ENCODE measurements around the gene TFG.

The TFG gene

DNA sequence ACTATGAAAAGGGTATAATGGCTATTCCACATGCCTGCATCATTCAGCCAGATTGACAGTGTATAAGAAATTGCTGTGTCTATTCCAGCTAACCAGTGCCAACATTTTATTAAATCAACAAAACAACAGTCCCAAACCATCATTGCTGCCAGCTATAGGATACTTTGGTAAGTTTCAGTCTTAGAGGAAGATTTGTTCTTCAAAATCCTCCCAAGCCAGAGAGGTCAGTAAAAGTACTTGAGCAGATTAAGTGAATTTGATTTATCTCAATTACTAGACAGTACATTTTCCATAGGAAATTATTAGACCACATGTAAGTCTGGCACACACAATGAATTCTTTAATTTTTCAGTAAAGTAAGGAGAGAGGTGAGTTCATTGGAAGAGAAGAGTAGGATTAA lies 50.7 kb downstream of the TFG start:
- no peaks in the 10 kb centered on the region for H3K36me3 ChIP-seq (ENCODE audit: control insufficient read depth, low read length)
- H3K9me2 ChIP-seq (replicated peaks; ENCODE audit: control insufficient read depth, low read length): no peaks in the 10 kb centered on the region
- no peak overlapping the region for H3K27ac ChIP-seq (ENCODE audit: low read depth, low read length)
- no peaks in the 10 kb centered on the region for H3K9me3 ChIP-seq (ENCODE audit: control insufficient read depth, insufficient read depth, low read length)
- no peaks in the 10 kb centered on the region for H4K20me1 ChIP-seq (ENCODE audit: control insufficient read depth, insufficient read depth, low read depth, low read length)
- H3K4me2 ChIP-seq (ENCODE audit: low read length): no peak overlapping the region
- H3K4me3 ChIP-seq (ENCODE audit: low read length): no peak overlapping the region
- peaks cover 7% of the 10 kb centered on the region for H3K27me3 ChIP-seq (ENCODE audit: control insufficient read depth, low read length)
- no peaks in the 10 kb centered on the region for H3K4me1 ChIP-seq (ENCODE audit: control insufficient read depth, low read length)
- TF ChIP-seq EZH2phosphoT487 (IDR thresholded peaks at IDR 0.05; ENCODE audit: borderline replicate concordance, low read length): no peak
- TF ChIP-seq, protein P1, sequence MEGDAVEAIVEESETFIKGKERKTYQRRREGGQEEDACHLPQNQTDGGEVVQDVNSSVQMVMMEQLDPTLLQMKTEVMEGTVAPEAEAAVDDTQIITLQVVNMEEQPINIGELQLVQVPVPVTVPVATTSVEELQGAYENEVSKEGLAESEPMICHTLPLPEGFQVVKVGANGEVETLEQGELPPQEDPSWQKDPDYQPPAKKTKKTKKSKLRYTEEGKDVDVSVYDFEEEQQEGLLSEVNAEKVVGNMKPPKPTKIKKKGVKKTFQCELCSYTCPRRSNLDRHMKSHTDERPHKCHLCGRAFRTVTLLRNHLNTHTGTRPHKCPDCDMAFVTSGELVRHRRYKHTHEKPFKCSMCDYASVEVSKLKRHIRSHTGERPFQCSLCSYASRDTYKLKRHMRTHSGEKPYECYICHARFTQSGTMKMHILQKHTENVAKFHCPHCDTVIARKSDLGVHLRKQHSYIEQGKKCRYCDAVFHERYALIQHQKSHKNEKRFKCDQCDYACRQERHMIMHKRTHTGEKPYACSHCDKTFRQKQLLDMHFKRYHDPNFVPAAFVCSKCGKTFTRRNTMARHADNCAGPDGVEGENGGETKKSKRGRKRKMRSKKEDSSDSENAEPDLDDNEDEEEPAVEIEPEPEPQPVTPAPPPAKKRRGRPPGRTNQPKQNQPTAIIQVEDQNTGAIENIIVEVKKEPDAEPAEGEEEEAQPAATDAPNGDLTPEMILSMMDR (IDR thresholded peaks at IDR 0.05; ENCODE audit: low read depth, low read length, poor library complexity, severe bottlenecking): no peak
- no peaks in the 10 kb centered on the region for H3F3A ChIP-seq (ENCODE audit: control insufficient read depth, insufficient read depth)
- H3K79me2 ChIP-seq (ENCODE audit: control insufficient read depth, low read length): no peaks in the 10 kb centered on the region

- Histone ChIP-seq H3K27me3 (ENCODE audit: control insufficient read depth, low read length) (peaks cover 7% of the 10 kb centered on the region), H4K20me1 (ENCODE audit: control insufficient read depth, insufficient read depth, low read depth, low read length) (no peaks in the 10 kb centered on the region), H3F3A (ENCODE audit: control insufficient read depth, insufficient read depth) (no peaks in the 10 kb centered on the region), H3K27ac (ENCODE audit: low read depth, low read length) (no peak overlapping the region), H3K4me2 (ENCODE audit: low read length) (no peak overlapping the region), H3K4me3 (ENCODE audit: low read length) (no peak overlapping the region), H3K9me3 (ENCODE audit: control insufficient read depth, insufficient read depth, low read length) (no peaks in the 10 kb centered on the region), H3K4me1 (ENCODE audit: control insufficient read depth, low read length) (no peaks in the 10 kb centered on the region), H3K9me2 (replicated peaks; ENCODE audit: control insufficient read depth, low read length) (no peaks in the 10 kb centered on the region), H3K79me2 (ENCODE audit: control insufficient read depth, low read length) (no peaks in the 10 kb centered on the region), H3K36me3 (ENCODE audit: control insufficient read depth, low read length) (no peaks in the 10 kb centered on the region)
- TF ChIP-seq EZH2phosphoT487 (IDR thresholded peaks at IDR 0.05; ENCODE audit: borderline replicate concordance, low read length): no peak
- TF ChIP-seq, protein P1 (IDR thresholded peaks at IDR 0.05; ENCODE audit: low read depth, low read length, poor library complexity, severe bottlenecking): no peak
Observed at GRCh38 chr3:100760377-100760776, 51.1 kb downstream of the TFG start.

DNA sequence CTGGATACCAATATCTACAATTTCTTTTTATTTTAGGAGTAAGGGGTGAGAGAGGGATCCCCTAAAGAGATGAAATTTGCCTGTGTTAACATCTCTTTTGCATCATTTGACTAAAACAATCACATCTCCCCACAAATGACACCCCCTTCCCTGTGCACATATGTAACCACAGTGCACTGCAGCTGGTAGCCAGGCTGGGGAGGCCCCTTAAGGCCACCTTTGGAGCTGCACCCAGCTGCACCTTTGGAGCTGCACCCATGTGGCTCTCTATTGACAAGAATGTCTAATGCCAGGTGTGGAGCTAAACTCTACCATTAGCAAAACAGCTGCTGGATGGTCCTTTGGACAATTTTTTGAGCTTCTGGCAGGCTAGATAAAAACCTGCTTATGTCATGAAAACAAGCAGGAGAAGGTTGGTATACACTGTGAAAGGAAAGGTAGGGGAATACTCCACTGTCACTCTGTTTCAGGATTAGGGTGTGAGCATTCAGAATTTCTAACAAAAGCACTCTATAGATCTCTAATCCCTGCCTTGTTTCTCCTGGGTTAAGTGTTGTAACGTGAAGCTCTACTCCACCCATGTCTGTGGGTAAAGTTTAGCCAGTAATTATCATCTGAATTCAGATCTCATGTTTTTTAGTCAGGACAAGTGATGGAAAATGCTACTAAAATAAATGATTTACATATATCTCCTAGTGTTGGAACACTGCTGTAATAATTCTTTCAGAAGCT lies 52.1 kb downstream of the TFG start:
- no peaks in the 10 kb centered on the region for H3F3A ChIP-seq (ENCODE audit: control insufficient read depth, insufficient read depth)
- no peak overlapping the region for H3K4me2 ChIP-seq (ENCODE audit: low read length)
- no peaks in the 10 kb centered on the region for H3K9me3 ChIP-seq (ENCODE audit: control insufficient read depth, insufficient read depth, low read length)
- no peaks in the 10 kb centered on the region for H3K9me2 ChIP-seq (replicated peaks; ENCODE audit: control insufficient read depth, low read length)
- no peak overlapping the region for H3K27ac ChIP-seq (ENCODE audit: low read depth, low read length)
- H3K4me3 ChIP-seq (ENCODE audit: low read length): no peak overlapping the region
- no peaks in the 10 kb centered on the region for H3K79me2 ChIP-seq (ENCODE audit: control insufficient read depth, low read length)
- no peaks in the 10 kb centered on the region for H4K20me1 ChIP-seq (ENCODE audit: control insufficient read depth, insufficient read depth, low read depth, low read length)
- no peaks in the 10 kb centered on the region for H3K36me3 ChIP-seq (ENCODE audit: control insufficient read depth, low read length)
- H3K27me3 ChIP-seq (ENCODE audit: control insufficient read depth, low read length): peaks cover 7% of the 10 kb centered on the region
- TF ChIP-seq, protein P1 (IDR thresholded peaks at IDR 0.05; ENCODE audit: low read depth, low read length, poor library complexity, severe bottlenecking): no peak
- TF ChIP-seq EZH2phosphoT487 (IDR thresholded peaks at IDR 0.05; ENCODE audit: borderline replicate concordance, low read length): no peak
- H3K4me1 ChIP-seq (ENCODE audit: control insufficient read depth, low read length): no peaks in the 10 kb centered on the region

Data from DOHH2 (cell line).